C4-2B (cell line): ENCODE results near the gene HCN1.
"Not testable (repeated sequence)": the region's sequence is repeated elsewhere in the genome, so short reads cannot be mapped to it uniquely, and the experiment has no call there.

ENCODE experiments used
- ZFX ChIP-seq: fragments of 450-650 bp; IDR thresholded peaks from 2 replicates; pipeline ENCODE4 v1.6.1; 2017
- TF ChIP-seq, protein P1 (sequence below): fragments of 450-650 bp; conservative IDR thresholded peaks from 2 replicates; pipeline ENCODE4 v1.5.1; 2017; ENCODE audit warnings: mild to moderate bottlenecking

DNA sequence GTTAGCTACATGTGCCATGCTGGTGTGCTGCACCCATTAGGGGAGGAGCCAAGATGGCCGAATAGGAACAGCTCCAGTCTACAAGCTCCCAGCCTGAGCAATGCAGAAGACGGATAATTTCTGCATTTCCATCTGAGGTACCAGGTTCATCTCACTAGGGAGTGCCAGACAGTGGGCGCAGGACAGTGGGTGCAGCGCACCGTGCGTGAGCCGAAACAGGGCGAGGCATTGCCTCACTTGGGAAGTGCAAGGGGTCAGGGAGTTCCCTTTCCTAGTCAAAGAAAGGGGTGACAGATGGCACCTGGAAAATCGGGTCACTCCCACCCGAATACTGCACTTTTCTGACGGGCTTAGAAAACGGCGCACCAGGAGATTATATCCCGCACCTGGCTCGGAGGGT is 251.3 kb downstream of the HCN1 start:
- TF ChIP-seq, protein P1, sequence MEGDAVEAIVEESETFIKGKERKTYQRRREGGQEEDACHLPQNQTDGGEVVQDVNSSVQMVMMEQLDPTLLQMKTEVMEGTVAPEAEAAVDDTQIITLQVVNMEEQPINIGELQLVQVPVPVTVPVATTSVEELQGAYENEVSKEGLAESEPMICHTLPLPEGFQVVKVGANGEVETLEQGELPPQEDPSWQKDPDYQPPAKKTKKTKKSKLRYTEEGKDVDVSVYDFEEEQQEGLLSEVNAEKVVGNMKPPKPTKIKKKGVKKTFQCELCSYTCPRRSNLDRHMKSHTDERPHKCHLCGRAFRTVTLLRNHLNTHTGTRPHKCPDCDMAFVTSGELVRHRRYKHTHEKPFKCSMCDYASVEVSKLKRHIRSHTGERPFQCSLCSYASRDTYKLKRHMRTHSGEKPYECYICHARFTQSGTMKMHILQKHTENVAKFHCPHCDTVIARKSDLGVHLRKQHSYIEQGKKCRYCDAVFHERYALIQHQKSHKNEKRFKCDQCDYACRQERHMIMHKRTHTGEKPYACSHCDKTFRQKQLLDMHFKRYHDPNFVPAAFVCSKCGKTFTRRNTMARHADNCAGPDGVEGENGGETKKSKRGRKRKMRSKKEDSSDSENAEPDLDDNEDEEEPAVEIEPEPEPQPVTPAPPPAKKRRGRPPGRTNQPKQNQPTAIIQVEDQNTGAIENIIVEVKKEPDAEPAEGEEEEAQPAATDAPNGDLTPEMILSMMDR = not testable (repeated sequence)
- TF ChIP-seq ZFX = not testable (repeated sequence)
